Activated CD8-positive, alpha-beta memory T cell treated with anti-CD3 and anti-CD28 coated beads, Interleukin-2, amount 50 U/mL, for 24 hours (primary cell): ENCODE data around the gene AP5S1.
"Not testable (repeated sequence)": the region's sequence is repeated elsewhere in the genome, so short reads cannot be mapped to it uniquely, and the experiment has no call there.

Experiments used
- DNase-seq: peaks from one replicate; pipeline ENCODE4 v3.0.0-alpha.2; 2020; ENCODE audit errors: extremely low read depth

Gene AP5S1

GRCh38 chr20:3812259-3812681 lies 8.1 kb upstream of the AP5S1 start:
- no peak for DNase-seq

- no peak for DNase-seq
Observed at GRCh38 chr20:3812975-3813847, 7.1 kb upstream of the AP5S1 start.

- DNase-seq, result no peak
Observed at GRCh38 chr20:3813848-3814581, 6.3 kb upstream of the AP5S1 start.

- no peak for DNase-seq
Observed at GRCh38 chr20:3814928-3815495, 5.3 kb upstream of the AP5S1 start.

DNA sequence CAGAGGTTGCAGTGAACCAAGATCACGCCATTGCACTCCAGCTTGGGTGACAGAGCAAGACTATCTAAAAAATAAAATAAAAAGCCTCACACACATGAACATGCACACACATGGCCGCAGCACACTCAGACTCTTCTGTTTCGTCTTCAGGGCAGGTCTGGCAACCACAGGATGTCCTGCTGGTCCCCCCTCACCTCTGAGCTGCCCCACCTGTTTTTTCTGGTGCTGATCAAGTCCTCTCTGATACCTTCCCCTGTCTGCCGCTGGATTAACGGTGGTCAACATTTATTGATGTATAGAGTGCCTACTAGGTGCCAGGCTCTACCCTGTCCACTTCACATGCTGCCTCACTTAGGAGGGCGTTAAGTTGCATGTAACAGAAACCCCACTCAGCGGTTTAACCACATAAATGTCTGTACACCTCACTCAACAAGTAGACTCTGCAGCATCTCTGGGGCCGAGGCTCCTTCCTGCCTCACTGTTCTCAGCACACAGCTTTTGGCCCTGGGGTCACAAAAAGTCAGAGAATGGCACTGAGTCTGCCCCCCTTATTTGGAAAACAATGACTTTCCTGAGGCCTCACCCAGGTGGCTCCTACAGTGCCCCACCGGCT lies 4.5 kb upstream of the AP5S1 start:
- DNase-seq, result no peak

- DNase-seq, result no peak
Observed at GRCh38 chr20:3818155-3819151, 1.9 kb upstream of the AP5S1 start.

GRCh38 chr20:3819411-3820047 lies 818 bp upstream of the AP5S1 start:
- no peak for DNase-seq

GRCh38 chr20:3820901-3821727 lies 767 bp downstream of the AP5S1 start:
- no peak for DNase-seq

GRCh38 chr20:3821996-3822395 lies 1.6 kb downstream of the AP5S1 start:
- DNase-seq, result no peak

- DNase-seq, result no peak
Observed at GRCh38 chr20:3823881-3824280, 3.5 kb downstream of the AP5S1 start.

- no peak for DNase-seq
Observed at GRCh38 chr20:3825526-3825925, 5.2 kb downstream of the AP5S1 start.

GRCh38 chr20:3826420-3826819 lies 6.1 kb downstream of the AP5S1 start:
- no peak for DNase-seq

GRCh38 chr20:3828798-3829197 lies 8.5 kb downstream of the AP5S1 start:
- no peak for DNase-seq

DNA sequence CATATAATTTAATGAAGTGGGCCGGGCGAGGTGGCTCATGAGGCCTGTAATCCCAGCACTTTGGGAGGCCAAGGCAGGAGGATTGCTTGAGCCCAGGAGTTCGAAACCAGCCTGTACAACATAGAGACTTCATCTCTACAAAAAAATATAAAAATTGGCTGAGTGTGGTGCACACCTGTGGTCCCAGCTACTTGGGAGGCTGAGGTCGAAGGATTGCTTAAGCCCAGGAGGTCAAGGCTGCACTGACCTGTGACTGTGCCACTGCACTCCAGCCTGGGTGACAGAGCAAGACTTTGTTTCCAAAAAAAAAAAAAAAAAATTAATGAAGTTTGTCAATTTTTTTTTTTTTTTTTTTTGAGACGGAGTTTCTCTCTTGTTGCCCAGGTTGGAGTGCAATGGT lies 9.5 kb downstream of the AP5S1 start:
- DNase-seq, result not testable (repeated sequence)

GRCh38 chr20:3836132-3836531 lies 15.8 kb downstream of the AP5S1 start:
- DNase-seq, result no peak

- no peak for DNase-seq
Observed at GRCh38 chr20:3839328-3839727, 19.0 kb downstream of the AP5S1 start.

DNA sequence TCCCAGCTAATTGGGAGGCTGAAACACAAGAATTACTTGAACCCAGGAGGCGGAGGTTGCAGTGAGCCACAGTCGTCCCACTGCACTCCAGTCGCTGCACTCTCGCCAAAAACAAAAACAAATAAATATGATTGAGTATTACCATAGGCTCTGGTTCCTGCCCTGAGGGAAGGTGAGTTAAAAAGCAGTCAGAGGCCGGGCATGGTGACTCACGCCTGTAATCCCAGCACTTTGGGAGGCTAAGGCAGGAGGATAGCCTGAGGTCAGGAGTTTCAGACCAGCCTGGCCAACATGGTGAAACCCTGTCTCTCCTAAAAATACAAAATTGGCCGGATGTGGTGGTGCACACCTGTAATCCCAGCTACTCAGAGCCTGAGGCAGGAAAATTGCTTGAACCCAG lies 19.9 kb downstream of the AP5S1 start:
- DNase-seq, result not testable (repeated sequence)

- no peak for DNase-seq
Observed at GRCh38 chr20:3842348-3842930, 22.1 kb downstream of the AP5S1 start.

DNA sequence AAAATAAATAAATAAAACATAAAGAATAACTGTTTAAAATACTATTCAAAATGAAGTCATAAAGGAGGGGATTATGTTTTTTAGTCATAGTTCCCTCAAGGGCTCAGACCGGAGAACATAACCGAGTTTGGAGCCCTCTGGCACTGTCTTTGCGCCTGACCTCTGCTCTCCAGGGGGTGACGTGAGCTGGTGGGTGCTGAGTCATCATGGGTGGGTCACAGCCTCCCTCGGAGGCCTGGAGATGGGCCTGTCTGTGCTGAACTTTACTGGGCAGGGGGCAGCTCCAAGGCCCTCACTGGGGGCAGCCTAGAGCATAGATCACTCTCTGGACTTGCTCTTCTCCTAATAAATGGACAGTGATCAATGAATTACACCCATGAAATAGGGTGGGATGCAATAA lies 23.1 kb downstream of the AP5S1 start:
- no peak for DNase-seq
